Measurements from ENCODE around the gene GIGYF2. TPM values are rescaled to one million over a fixed set of nuclear protein-coding genes. Genes with fewer than 3 reads are reported as not detected.
A peak's percentile ranks its signal among the peaks of the same experiment; 100 is the strongest.
"Not testable (repeated sequence)": the region's sequence is repeated elsewhere in the genome, so short reads cannot be mapped to it uniquely, and the experiment has no call there.

GIGYF2 gene
- 24.6 and 27.9 TPM in 2 replicates for polyA plus RNA-seq (2014; cell fraction: cytosol; rRNA removed)
- polyA plus RNA-seq (2014; cell fraction: nucleus; rRNA removed): 17.2 and 27.5 TPM in 2 replicates

GRCh38 chr2:232697059-232697806, at the start of gene GIGYF2:
GIGYF2 (plus strand) TSS chr2:232697331; CDS start chr2:232735198, 37,867 bp downstream.
- peak; percentile 95 for DNase-seq (ENCODE audit: low spot score)

GRCh38 chr2:232649033-232649432, 48.1 kb upstream of the GIGYF2 start:
- no peak for DNase-seq (ENCODE audit: low spot score)

- DNase-seq (ENCODE audit: low spot score): no peak
Measured at GRCh38 chr2:232652505-232652851, 44.7 kb upstream of the GIGYF2 start.

- DNase-seq (ENCODE audit: low spot score): no peak
Measured at GRCh38 chr2:232653441-232653840, 43.7 kb upstream of the GIGYF2 start.

GRCh38 chr2:232655392-232655791, 41.7 kb upstream of the GIGYF2 start:
- DNase-seq (ENCODE audit: low spot score): no peak

- DNase-seq (ENCODE audit: low spot score): no peak
Measured at GRCh38 chr2:232658217-232658785, 38.8 kb upstream of the GIGYF2 start.

GRCh38 chr2:232659359-232659758, 37.8 kb upstream of the GIGYF2 start:
- DNase-seq (ENCODE audit: low spot score): no peak

- DNase-seq (ENCODE audit: low spot score): no peak
Measured at GRCh38 chr2:232662486-232663260, 34.5 kb upstream of the GIGYF2 start.

- DNase-seq (ENCODE audit: low spot score): no peak
Measured at GRCh38 chr2:232666051-232666805, 30.9 kb upstream of the GIGYF2 start.

GRCh38 chr2:232667989-232668583, 29.0 kb upstream of the GIGYF2 start:
- DNase-seq (ENCODE audit: low spot score): peak; percentile 21

GRCh38 chr2:232668805-232669444, 28.2 kb upstream of the GIGYF2 start:
- peak; percentile 60 for DNase-seq (ENCODE audit: low spot score)

- no peak for DNase-seq (ENCODE audit: low spot score)
Measured at GRCh38 chr2:232672588-232672987, 24.5 kb upstream of the GIGYF2 start.

GRCh38 chr2:232674491-232674890, 22.6 kb upstream of the GIGYF2 start:
- DNase-seq (ENCODE audit: low spot score): no peak

GRCh38 chr2:232675381-232675780, 21.8 kb upstream of the GIGYF2 start:
- DNase-seq (ENCODE audit: low spot score): no peak

GRCh38 chr2:232680006-232680405, 17.1 kb upstream of the GIGYF2 start:
- DNase-seq (ENCODE audit: low spot score): no peak

GRCh38 chr2:232681527-232681926, 15.6 kb upstream of the GIGYF2 start:
- no peak for DNase-seq (ENCODE audit: low spot score)

GRCh38 chr2:232683368-232683767, 13.8 kb upstream of the GIGYF2 start:
- no peak for DNase-seq (ENCODE audit: low spot score)

- not testable (repeated sequence) for DNase-seq (ENCODE audit: low spot score)
Measured at GRCh38 chr2:232685391-232685790, 11.7 kb upstream of the GIGYF2 start.

GRCh38 chr2:232687382-232688160, 9.6 kb upstream of the GIGYF2 start:
- no peak for DNase-seq (ENCODE audit: low spot score)

- no peak for DNase-seq (ENCODE audit: low spot score)
Measured at GRCh38 chr2:232688201-232688600, 8.9 kb upstream of the GIGYF2 start.

All from SK-N-DZ (cell line).